Islet precursor cell (in vitro differentiated cells): Measurements from ENCODE around the gene LILRA1.
"Not testable (repeated sequence)": the region's sequence is repeated elsewhere in the genome, so short reads cannot be mapped to it uniquely, and the experiment has no call there.

Source experiments
- DNase-seq: peaks from one replicate; pipeline ENCODE4 v3.0.0-alpha.2; 2018

The LILRA1 gene

GRCh38 chr19:54593445-54593844 lies at the start of gene LILRA1:
Gene LILRA1 (plus strand): TSS chr19:54593632. CDS start chr19:54594245, 613 bp downstream.
- not testable (repeated sequence) for DNase-seq

GRCh38 chr19:54548806-54549205 lies 44.6 kb upstream of the LILRA1 start:
- DNase-seq = no peak

- no peak for DNase-seq
Measured at GRCh38 chr19:54549224-54549623, 44.2 kb upstream of the LILRA1 start.

- no peak for DNase-seq
Measured at GRCh38 chr19:54551293-54551692, 42.1 kb upstream of the LILRA1 start.

GRCh38 chr19:54551950-54552912 lies 41.2 kb upstream of the LILRA1 start:
- no peak for DNase-seq

- DNase-seq = no peak
Measured at GRCh38 chr19:54552913-54553310, 40.5 kb upstream of the LILRA1 start.

GRCh38 chr19:54554006-54554405 lies 39.4 kb upstream of the LILRA1 start:
- no peak for DNase-seq

GRCh38 chr19:54554896-54555295 lies 38.5 kb upstream of the LILRA1 start:
- no peak for DNase-seq

- no peak for DNase-seq
Measured at GRCh38 chr19:54556194-54556593, 37.2 kb upstream of the LILRA1 start.

GRCh38 chr19:54558339-54558738 lies 35.1 kb upstream of the LILRA1 start:
- no peak for DNase-seq

- no peak for DNase-seq
Measured at GRCh38 chr19:54560881-54561385, 32.5 kb upstream of the LILRA1 start.

GRCh38 chr19:54561840-54562239 lies 31.6 kb upstream of the LILRA1 start:
- DNase-seq = no peak

GRCh38 chr19:54563206-54563605 lies 30.2 kb upstream of the LILRA1 start:
- not testable (repeated sequence) for DNase-seq

- DNase-seq = no peak
Measured at GRCh38 chr19:54570316-54570715, 23.1 kb upstream of the LILRA1 start.

- not testable (repeated sequence) for DNase-seq
Measured at GRCh38 chr19:54571715-54572615, 21.5 kb upstream of the LILRA1 start.

- no peak for DNase-seq
Measured at GRCh38 chr19:54572696-54573311, 20.6 kb upstream of the LILRA1 start.

GRCh38 chr19:54573330-54573872 lies 20.0 kb upstream of the LILRA1 start, which contains the start of gene LILRA2:
Gene LILRA2 (plus strand): TSS chr19:54573790. CDS start chr19:54573879, 89 bp downstream.
- no peak for DNase-seq

GRCh38 chr19:54574051-54574450 lies 19.4 kb upstream of the LILRA1 start:
- DNase-seq = no peak

GRCh38 chr19:54574527-54575056 lies 18.8 kb upstream of the LILRA1 start:
- no peak for DNase-seq

- DNase-seq = not testable (repeated sequence)
Measured at GRCh38 chr19:54575205-54575604, 18.2 kb upstream of the LILRA1 start.

GRCh38 chr19:54576411-54576976 lies 16.9 kb upstream of the LILRA1 start:
- DNase-seq = no peak

GRCh38 chr19:54577334-54577733 lies 16.1 kb upstream of the LILRA1 start:
- no peak for DNase-seq
